Mucosa of descending colon (tissue), 3 donors: ENCODE measurements around the gene NINL. TPM values are rescaled to one million over a fixed set of nuclear protein-coding genes. Genes with fewer than 3 reads are reported as not detected.

Source experiments
- ATAC-seq: fragments of 200-7000 bp; cut with Tn5 transposase; one replicate; pipeline ENCODE4 v1.9.1; 2020; ENCODE audit warnings: mild to moderate bottlenecking, moderate library complexity
- DNase-seq, 3 donors: peaks; one replicate each; pipeline ENCODE4 v3.0.0-alpha.2; 2020
- H3K36me3 ChIP-seq: fragments of 200-600 bp; one replicate; pipeline ENCODE4 v1.8.0; 2021; ENCODE audit warnings: low read depth, mild to moderate bottlenecking
- H3K4me1 ChIP-seq: fragments of 200-600 bp; one replicate; pipeline ENCODE4 v1.8.0; 2021; ENCODE audit warnings: low read depth, mild to moderate bottlenecking
- H3K4me3 ChIP-seq: fragments of 200-600 bp; one replicate; pipeline ENCODE4 v1.8.0; 2021; ENCODE audit warnings: mild to moderate bottlenecking
- H3K9me3 ChIP-seq: fragments of 200-600 bp; one replicate; pipeline ENCODE4 v1.8.0; 2021; ENCODE audit warnings: mild to moderate bottlenecking
- CTCF ChIP-seq: fragments of 200-600 bp; IDR thresholded peaks from one replicate; pipeline ENCODE4 v1.8.0; 2022; ENCODE audit warnings: antibody characterized with exemption, mild to moderate bottlenecking
- intact Hi-C, 2 donors: fragments of 100-400 bp; cut with DNase I in 1 of 2; cut with micrococcal nuclease in 1 of 2; formaldehyde crosslinking; loops; one replicate each; pipeline versions ENCODE4 v1.11.0 to v1.11.1; 2022; cut with DNase I, micrococcal nuclease
- total RNA-seq, 3 donors: library from RNA; stranded (reverse); fragmentation: NEBNext Ultra II Directional in 2 of 3; extraction: Animal tissue kit (Norgen Biotek cat#: 25700) in 2 of 3; gene quantifications; one replicate each; pipeline versions ENCODE4 v1.2.1 to v1.2.4, GENCODE V29; 2021 to 2023
- donor health status: DM: no; HTN: no; CAD: no; lungs with moderate emphysema.
- donor health status: DM: no; HTN: no; CAD: no.
- donor health status: DM: no; HTN: yes; CAD: no.

NINL gene
- total RNA-seq, 3 donors from 2014 or later, result 1.8 to 15.1 (median 3.3) TPM

DNA sequence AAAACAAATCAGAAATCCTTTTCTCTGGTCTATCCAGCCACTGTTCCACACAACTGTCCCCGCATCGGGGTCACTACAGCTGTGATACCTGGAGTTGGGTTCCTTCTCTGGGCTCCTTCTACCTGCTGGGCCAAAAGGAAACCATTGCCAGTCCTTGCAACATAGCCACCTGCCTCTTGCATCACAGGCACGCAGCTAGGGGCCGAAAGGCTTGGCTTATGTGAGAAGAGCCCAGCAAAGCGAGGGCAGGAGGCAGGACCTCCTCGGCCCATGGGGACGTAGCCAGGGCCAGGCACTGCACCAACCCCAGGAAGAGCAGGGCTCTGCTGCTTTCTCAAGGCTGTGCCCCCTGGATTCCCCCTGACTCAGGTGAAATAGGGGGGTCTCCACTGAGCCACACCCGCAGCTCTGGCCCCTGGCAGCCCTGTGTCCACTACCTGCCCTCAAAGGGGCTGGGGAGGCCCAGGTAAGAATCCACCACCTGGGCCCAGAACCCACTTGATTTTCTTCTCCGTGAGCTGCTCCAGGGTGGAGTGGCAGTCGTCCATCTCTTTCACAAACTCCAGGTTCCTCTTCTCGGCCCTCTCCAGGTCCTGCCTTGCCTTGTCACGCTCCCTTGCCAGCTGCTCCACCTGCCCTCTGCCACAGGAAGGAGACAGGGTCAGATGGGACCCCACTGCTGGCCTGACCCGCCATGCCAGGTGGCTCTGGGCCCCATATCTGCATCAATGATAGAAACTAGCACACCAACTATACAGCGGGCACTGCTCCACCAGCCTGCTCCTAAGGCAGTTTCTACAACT is 89.0 kb downstream of the NINL start:
- TF ChIP-seq CTCF, result no peak
- no peak for DNase-seq

DNA sequence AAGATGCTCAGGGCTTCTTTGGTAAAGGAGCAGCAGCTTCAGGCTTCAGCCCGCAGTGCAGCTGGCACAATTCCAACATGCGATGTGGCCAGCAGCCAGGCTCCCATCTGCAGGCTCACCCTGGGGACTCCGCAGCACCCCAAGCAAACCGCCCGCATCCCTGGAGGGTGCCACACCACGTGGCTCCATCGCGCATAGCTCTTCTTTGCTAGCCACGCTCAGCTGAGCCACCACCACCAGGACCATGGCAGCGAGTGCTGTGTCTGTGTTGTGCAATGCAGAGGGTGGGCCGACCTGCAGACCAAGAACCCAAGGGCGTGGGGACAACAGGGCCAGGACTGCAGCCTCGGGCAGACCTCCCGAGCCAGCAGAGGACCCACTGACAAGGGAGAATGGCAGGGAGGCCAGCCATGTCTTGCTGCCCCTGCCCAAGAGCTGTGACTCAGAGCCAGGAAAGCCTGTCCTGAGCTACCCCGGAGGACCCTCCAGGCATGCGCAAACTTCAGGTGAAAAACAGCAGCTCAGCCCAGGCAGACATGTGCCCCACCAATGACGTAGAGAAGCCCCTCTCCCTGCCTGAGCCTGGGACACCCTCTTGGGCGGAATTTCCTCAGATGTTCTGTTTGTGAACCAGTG is 90.0 kb downstream of the NINL start:
- H3K4me3 ChIP-seq, result no peak overlapping the region
- H3K4me1 ChIP-seq, result no peaks in the 10 kb centered on the region
- TF ChIP-seq CTCF, result no peak
- ATAC-seq (no peak), DNase-seq (no peak)
- intact Hi-C loops, result no loop called here
- no peaks in the 10 kb centered on the region for H3K36me3 ChIP-seq
- H3K9me3 ChIP-seq, result no peaks in the 10 kb centered on the region

More for the DNA sequence above, 89.0 kb downstream of the NINL start:
- no peak overlapping the region for H3K4me3 ChIP-seq
- intact Hi-C loops, result no loop called here
- no peaks in the 10 kb centered on the region for H3K4me1 ChIP-seq
- no peak for ATAC-seq
- no peaks in the 10 kb centered on the region for H3K36me3 ChIP-seq
- H3K9me3 ChIP-seq, result no peaks in the 10 kb centered on the region

- intact Hi-C loops, result no loop called here
- H3K9me3 ChIP-seq, result no peaks in the 10 kb centered on the region
- no peaks in the 10 kb centered on the region for H3K4me1 ChIP-seq
- no peak for TF ChIP-seq CTCF
- H3K4me3 ChIP-seq, result no peak overlapping the region
- no peaks in the 10 kb centered on the region for H3K36me3 ChIP-seq
- DNase-seq (no peak), ATAC-seq (peak; percentile 6)
These were observed 90.7 kb downstream of the NINL start for GRCh38 chr20:25494506-25495188.

- Histone ChIP-seq H3K36me3 (no peaks in the 10 kb centered on the region), H3K4me1 (no peaks in the 10 kb centered on the region), H3K9me3 (no peaks in the 10 kb centered on the region), H3K4me3 (no peak overlapping the region)
- DNase-seq, result no peak
- ATAC-seq, result no peak
- intact Hi-C loops, result no loop called here
- TF ChIP-seq CTCF, result no peak
These were observed 91.4 kb downstream of the NINL start for GRCh38 chr20:25493748-25494505.

DNA sequence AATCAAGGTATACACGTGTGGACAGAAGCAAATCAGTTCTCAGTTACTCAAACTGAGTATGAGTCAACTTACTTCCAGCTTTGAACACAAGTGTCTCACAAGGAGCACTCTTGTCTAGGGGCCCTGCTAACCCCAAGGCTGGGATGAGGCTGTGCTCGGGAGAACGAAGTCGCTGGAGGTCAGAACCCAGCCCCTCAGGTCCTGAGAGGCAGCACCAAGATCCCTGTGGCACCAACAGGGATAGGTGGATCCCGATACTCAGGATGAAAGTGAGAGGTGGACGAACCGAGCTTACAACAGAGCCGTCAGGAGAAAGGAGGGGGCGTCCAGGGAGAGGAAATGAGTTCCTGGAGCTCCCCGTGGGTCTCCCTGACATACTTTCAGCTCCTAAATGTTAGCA is 92.2 kb downstream of the NINL start:
- TF ChIP-seq CTCF, result no peak
- Histone ChIP-seq H3K36me3 (no peaks in the 10 kb centered on the region), H3K4me3 (no peak overlapping the region), H3K9me3 (no peaks in the 10 kb centered on the region), H3K4me1 (no peaks in the 10 kb centered on the region)
- no peak for DNase-seq
- no peak for ATAC-seq
- intact Hi-C loops, result no loop called here
